HEK293T (cell line): Measurements from ENCODE around the gene USP3.

ENCODE experiments used
- BHLHE40 ChIP-seq: fragments of 450-650 bp; IDR thresholded peaks from 2 replicates; pipeline ENCODE4 v1.6.1; 2016; ENCODE audit warnings: mild to moderate bottlenecking, moderate library complexity, borderline replicate concordance
- FOXM1 ChIP-seq: fragments of 450-650 bp; IDR thresholded peaks from 2 replicates; pipeline ENCODE4 v1.6.1; 2017; ENCODE audit warnings: mild to moderate bottlenecking, borderline replicate concordance
- HDGF ChIP-seq: fragments of 450-650 bp; IDR thresholded peaks from 2 replicates; pipeline ENCODE4 v1.6.1; 2017; ENCODE audit warnings: antibody characterized with exemption, borderline replicate concordance
- ZNF384 ChIP-seq: fragments of 450-650 bp; IDR thresholded peaks from 2 replicates; pipeline ENCODE4 v1.6.1; 2016

GRCh38 chr15:63503739-63504246 is 600 bp upstream of the USP3 start:
- TF ChIP-seq ZNF384, result no peak
- TF ChIP-seq FOXM1, result no peak
- no peak for TF ChIP-seq BHLHE40
- no peak for TF ChIP-seq HDGF
